DND-41 (cell line): ENCODE data around the gene CHST3.

Experiments
- ATAC-seq: fragments of 200-7000 bp; cut with Tn5 transposase; 3 replicates; pipeline ENCODE4 v1.9.1; 2021; ENCODE audit warnings: low read depth; ENCODE audit not compliant: insufficient read depth
- DNase-seq: peaks from one replicate; pipeline ENCODE4 v3.0.0-alpha.2; 2020
- H2AFZ ChIP-seq: 2 replicates; pipeline ENCODE4 v1.6.0; 2012; ENCODE audit warnings: low read depth, low read length
- H3K27ac ChIP-seq: 2 replicates; pipeline ENCODE4 v1.5.1; 2012; ENCODE audit warnings: low read length, inconsistent platforms
- H3K27me3 ChIP-seq: fragments of 200-600 bp; sonication (generic); 2 replicates; pipeline ENCODE4 v1.6.0; 2012; ENCODE audit warnings: low read length, mild to moderate bottlenecking, inconsistent platforms; ENCODE audit not compliant: insufficient read depth, poor library complexity
- H3K36me3 ChIP-seq: 2 replicates; pipeline ENCODE4 v1.5.1; 2012; ENCODE audit warnings: low read length, inconsistent platforms; ENCODE audit not compliant: insufficient read depth
- H3K4me1 ChIP-seq: 2 replicates; pipeline ENCODE4 v1.5.1; 2012; ENCODE audit warnings: mild to moderate bottlenecking, low read length; ENCODE audit not compliant: insufficient read depth
- H3K4me2 ChIP-seq: 2 replicates; pipeline ENCODE4 v1.6.0; 2012; ENCODE audit warnings: mild to moderate bottlenecking, moderate library complexity, low read length, inconsistent platforms; ENCODE audit not compliant: insufficient read depth
- H3K4me3 ChIP-seq, 2 experiments: fragments of 200-600 bp in 1 of 2; shearing (Covaris generic) in 1 of 2; 2 replicates each; pipeline ENCODE4 v1.5.1; 2012 to 2016; ENCODE audit warnings: inconsistent platforms in 2 of 2, low read length in 2 of 2, mild to moderate bottlenecking in 2 of 2, low read depth in 1 of 2, moderate library complexity in 1 of 2
- H3K79me2 ChIP-seq: 2 replicates; pipeline ENCODE4 v1.6.0; 2012; ENCODE audit warnings: low read length, inconsistent platforms; ENCODE audit not compliant: insufficient read depth
- H3K9ac ChIP-seq: 2 replicates; pipeline ENCODE4 v1.6.0; 2012; ENCODE audit warnings: low read depth, mild to moderate bottlenecking, inconsistent platforms, low read length, moderate library complexity
- H3K9me3 ChIP-seq: 2 replicates; pipeline ENCODE4 v1.5.1; 2012; ENCODE audit warnings: low read length, moderate library complexity, mild to moderate bottlenecking, inconsistent platforms; ENCODE audit not compliant: insufficient read depth, severe bottlenecking
- H4K20me1 ChIP-seq: 2 replicates; pipeline ENCODE4 v1.6.0; 2012; ENCODE audit warnings: low read length; ENCODE audit not compliant: insufficient read depth
- EZH2 ChIP-seq: IDR thresholded peaks from 3 replicates; pipeline ENCODE4 v1.6.1; 2012; ENCODE audit warnings: borderline replicate concordance, low read depth, mild to moderate bottlenecking, moderate library complexity, low read length, inconsistent platforms; ENCODE audit not compliant: severe bottlenecking
- TF ChIP-seq, protein P1 (sequence below): IDR thresholded peaks from 2 replicates; pipeline ENCODE4 v1.5.1; 2012; ENCODE audit warnings: borderline replicate concordance, low read length, moderate library complexity, mild to moderate bottlenecking; ENCODE audit not compliant: poor library complexity, severe bottlenecking; ENCODE audit errors: extremely low read depth

Gene CHST3

GRCh38 chr10:71920540-71921323 is 43.5 kb upstream of the CHST3 start:
- no peaks in the 10 kb centered on the region for H3K36me3 ChIP-seq
- no peak for DNase-seq
- ATAC-seq = no peak
- H3K4me1 ChIP-seq = no peaks in the 10 kb centered on the region
- no peak overlapping the region for H3K27ac ChIP-seq
- no peaks in the 10 kb centered on the region for H4K20me1 ChIP-seq
- no peak overlapping the region for H2AFZ ChIP-seq
- H3K79me2 ChIP-seq = no peaks in the 10 kb centered on the region
- H3K9me3 ChIP-seq = peaks cover 18% of the 10 kb centered on the region
- no peaks in the 10 kb centered on the region for H3K27me3 ChIP-seq
- H3K4me2 ChIP-seq = no peak overlapping the region
- TF ChIP-seq, protein P1, sequence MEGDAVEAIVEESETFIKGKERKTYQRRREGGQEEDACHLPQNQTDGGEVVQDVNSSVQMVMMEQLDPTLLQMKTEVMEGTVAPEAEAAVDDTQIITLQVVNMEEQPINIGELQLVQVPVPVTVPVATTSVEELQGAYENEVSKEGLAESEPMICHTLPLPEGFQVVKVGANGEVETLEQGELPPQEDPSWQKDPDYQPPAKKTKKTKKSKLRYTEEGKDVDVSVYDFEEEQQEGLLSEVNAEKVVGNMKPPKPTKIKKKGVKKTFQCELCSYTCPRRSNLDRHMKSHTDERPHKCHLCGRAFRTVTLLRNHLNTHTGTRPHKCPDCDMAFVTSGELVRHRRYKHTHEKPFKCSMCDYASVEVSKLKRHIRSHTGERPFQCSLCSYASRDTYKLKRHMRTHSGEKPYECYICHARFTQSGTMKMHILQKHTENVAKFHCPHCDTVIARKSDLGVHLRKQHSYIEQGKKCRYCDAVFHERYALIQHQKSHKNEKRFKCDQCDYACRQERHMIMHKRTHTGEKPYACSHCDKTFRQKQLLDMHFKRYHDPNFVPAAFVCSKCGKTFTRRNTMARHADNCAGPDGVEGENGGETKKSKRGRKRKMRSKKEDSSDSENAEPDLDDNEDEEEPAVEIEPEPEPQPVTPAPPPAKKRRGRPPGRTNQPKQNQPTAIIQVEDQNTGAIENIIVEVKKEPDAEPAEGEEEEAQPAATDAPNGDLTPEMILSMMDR = no peak
- no peak for TF ChIP-seq EZH2
- H3K9ac ChIP-seq = no peak overlapping the region
- H3K4me3 ChIP-seq = no peak overlapping the region

DNA sequence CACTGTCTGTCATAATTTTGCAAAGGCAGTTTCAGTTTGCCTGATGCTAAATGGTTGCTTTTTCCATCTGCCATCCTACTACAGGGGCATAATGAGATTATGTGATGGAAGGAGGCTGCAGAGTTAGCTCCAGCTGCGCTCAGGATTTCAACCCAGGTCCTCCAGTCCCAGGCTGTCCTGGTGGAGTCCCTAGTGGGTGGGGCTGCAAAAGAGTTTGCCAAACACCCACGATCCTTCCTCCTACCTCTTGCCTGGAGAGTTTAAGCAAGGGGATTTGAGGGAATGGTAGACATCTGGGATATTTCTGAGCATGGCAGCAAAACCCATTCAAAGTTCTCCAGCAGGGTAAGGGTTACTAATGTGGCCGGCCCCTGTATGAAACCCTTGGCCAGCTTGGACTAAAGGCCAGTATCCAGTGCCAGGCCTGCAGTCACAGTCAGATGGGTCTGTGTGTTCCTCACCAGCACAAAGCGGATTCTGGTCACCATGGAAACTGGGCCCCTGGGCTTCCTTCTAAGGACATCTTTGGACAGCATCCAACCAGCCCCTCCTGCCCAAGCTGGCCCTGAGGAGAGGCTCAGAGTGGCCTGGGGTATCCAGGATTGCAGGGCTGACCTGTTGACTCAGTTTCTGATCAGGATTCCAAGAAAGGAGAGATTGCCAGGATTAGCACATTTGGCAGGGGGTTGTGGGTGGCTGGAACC is 42.7 kb upstream of the CHST3 start:
- DNase-seq (no peak), ATAC-seq (no peak)
- Histone ChIP-seq H3K27me3 (no peaks in the 10 kb centered on the region), H4K20me1 (no peaks in the 10 kb centered on the region), H2AFZ (no peak overlapping the region), H3K4me1 (no peaks in the 10 kb centered on the region), H3K27ac (no peak overlapping the region), H3K4me3 (no peak overlapping the region), H3K36me3 (no peaks in the 10 kb centered on the region), H3K4me2 (no peak overlapping the region), H3K9ac (no peak overlapping the region), H3K79me2 (no peaks in the 10 kb centered on the region), H3K9me3 (peaks cover 11% of the 10 kb centered on the region)
- no peak for TF ChIP-seq EZH2
- TF ChIP-seq, protein P1 = no peak

GRCh38 chr10:71923138-71923692 is 41.0 kb upstream of the CHST3 start:
- H3K27ac ChIP-seq = no peak overlapping the region
- H3K9ac ChIP-seq = no peak overlapping the region
- H3K4me1 ChIP-seq = no peaks in the 10 kb centered on the region
- H2AFZ ChIP-seq = no peak overlapping the region
- H4K20me1 ChIP-seq = no peaks in the 10 kb centered on the region
- H3K79me2 ChIP-seq = no peaks in the 10 kb centered on the region
- no peak overlapping the region for H3K4me2 ChIP-seq
- no peaks in the 10 kb centered on the region for H3K27me3 ChIP-seq
- H3K9me3 ChIP-seq = no peaks in the 10 kb centered on the region
- DNase-seq = no peak
- TF ChIP-seq, protein P1 = no peak
- no peak for TF ChIP-seq EZH2
- ATAC-seq = no peak
- H3K4me3 ChIP-seq = no peak overlapping the region
- no peaks in the 10 kb centered on the region for H3K36me3 ChIP-seq
